Activated B cell treated with CpG ODN at 0.5 μM for 24 hours (primary cell): ENCODE results near the gene CCR7. TPM values are rescaled to one million over a fixed set of nuclear protein-coding genes. Genes with fewer than 3 reads are reported as not detected.
"Not testable (repeated sequence)": the region's sequence is repeated elsewhere in the genome, so short reads cannot be mapped to it uniquely, and the experiment has no call there.

Experiments used
- ATAC-seq: fragments of 200-7000 bp; cut with Tn5 transposase; one replicate; pipeline ENCODE4 v1.10.0; 2021; ENCODE audit warnings: low read depth, mild to moderate bottlenecking, moderate library complexity
- CTCF ChIA-PET: fragments of 350-600 bp; sonication (Branson Sonifier 250); formaldehyde crosslinking; loops from one replicate; lab custom pipeline; 2021; ENCODE audit warnings: antibody characterized with exemption; lab: Charles Lee
- POLR2A ChIA-PET: fragments of 350-600 bp; sonication (Branson Sonifier 250); formaldehyde crosslinking; loops from one replicate; lab custom pipeline; 2021; ENCODE audit warnings: antibody characterized with exemption; lab: Charles Lee
- DNase-seq: peaks from one replicate; pipeline ENCODE4 v3.0.0; 2022
- H3K27ac Mint-ChIP-seq: one replicate; pipeline ENCODE4 v1.8.0; 2020; ENCODE audit warnings: mixed read lengths
- H3K27me3 Mint-ChIP-seq: one replicate; pipeline ENCODE4 v1.8.0; 2021; ENCODE audit warnings: mixed read lengths
- H3K36me3 Mint-ChIP-seq: one replicate; pipeline ENCODE4 v1.8.0; 2021; ENCODE audit warnings: low read depth, mixed read lengths
- H3K4me1 Mint-ChIP-seq: one replicate; pipeline ENCODE4 v1.8.0; 2021; ENCODE audit warnings: mixed read lengths
- H3K4me3 Mint-ChIP-seq: one replicate; pipeline ENCODE4 v1.8.0; 2020; ENCODE audit warnings: mild to moderate bottlenecking, mixed read lengths
- H3K9me3 Mint-ChIP-seq: one replicate; pipeline ENCODE4 v1.8.0; 2020; ENCODE audit warnings: mixed read lengths
- CTCF ChIP-seq: fragments of 200-600 bp; IDR thresholded peaks from one replicate; pipeline ENCODE4 v1.8.0; 2022; ENCODE audit warnings: antibody characterized with exemption, mild to moderate bottlenecking
- intact Hi-C: fragments of 100-400 bp; cut with micrococcal nuclease; formaldehyde crosslinking; loops from one replicate; pipeline ENCODE4 v1.15.1; 2024
- total RNA-seq: library from RNA; stranded (reverse); gene quantifications from 2 replicates; pipeline ENCODE4 v1.2.3, GENCODE V29; 2022

Gene CCR7
- total RNA-seq, 1 donor from 2014 or later = 572 TPM

DNA sequence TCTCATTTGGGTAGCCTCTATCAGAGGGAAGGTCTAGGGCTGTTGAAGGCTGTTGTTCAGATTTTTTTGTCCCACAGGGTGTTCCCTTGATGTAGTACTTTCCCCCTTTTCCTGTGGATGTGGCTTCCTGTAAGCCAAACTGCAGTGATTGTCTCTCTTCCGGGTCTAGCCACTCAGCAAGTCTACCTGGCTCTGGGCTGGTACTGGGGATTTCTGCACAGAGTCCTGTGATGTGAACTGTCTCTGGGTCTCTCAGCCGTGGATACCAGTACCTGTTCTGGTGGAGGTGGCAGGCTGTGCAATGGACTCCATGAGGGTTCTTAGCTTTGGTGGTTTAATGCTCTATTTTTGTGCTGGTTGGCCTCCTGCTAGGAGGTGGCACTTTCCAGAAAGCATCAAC, 23.3 kb upstream of the CCR7 start:
- Mint-ChIP-seq H3K9me3 (peaks cover 21% of the 10 kb centered on the region), H3K36me3 (peaks cover 17% of the 10 kb centered on the region), H3K4me3 (no peak overlapping the region), H3K27me3 (no peaks in the 10 kb centered on the region), H3K4me1 (peaks cover 72% of the 10 kb centered on the region), H3K27ac (no peak overlapping the region)
- TF ChIP-seq CTCF = no peak
- ATAC-seq (no peak), DNase-seq (no peak)
- intact Hi-C loops = no loop called here
- ChIA-PET CTCF (interaction anchor here (1.2 kb wide), 1 partner anchor 11 kb away, joined by 4 read pairs; no protein-coding TSS in a partner anchor), POLR2A (interaction anchor here (0.8 to 2.4 kb wide), 6 partner anchors 10 to 37 kb away, joined by 3 to 11 read pairs (median 4); partner anchors contain the start of gene CCR7)

DNA sequence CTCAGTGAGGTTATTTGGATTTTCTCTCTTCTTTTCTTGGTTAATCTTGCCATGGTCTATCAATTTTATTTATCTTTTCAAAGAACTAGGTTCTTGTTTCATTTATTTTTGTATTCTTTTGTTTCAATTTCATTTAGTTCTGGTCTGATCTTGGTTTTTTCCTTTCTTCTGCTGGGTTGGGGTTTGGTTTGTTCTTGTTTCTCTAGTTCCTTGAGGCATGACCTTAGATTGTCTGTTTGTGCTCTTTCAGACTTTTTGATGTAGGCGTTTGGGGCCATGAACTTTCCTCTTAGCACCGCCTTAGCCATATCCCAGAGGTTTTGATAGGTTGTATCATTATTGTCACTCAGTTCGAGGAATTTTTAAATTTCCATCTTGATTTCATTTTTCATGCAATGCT, 21.0 kb upstream of the CCR7 start:
- POLR2A ChIA-PET = interaction anchor here (1.0 to 1.8 kb wide), 3 partner anchors 24 to 29 kb away, joined by 3 to 10 read pairs (median 4); no protein-coding TSS in a partner anchor
- not testable (repeated sequence) for DNase-seq

DNA sequence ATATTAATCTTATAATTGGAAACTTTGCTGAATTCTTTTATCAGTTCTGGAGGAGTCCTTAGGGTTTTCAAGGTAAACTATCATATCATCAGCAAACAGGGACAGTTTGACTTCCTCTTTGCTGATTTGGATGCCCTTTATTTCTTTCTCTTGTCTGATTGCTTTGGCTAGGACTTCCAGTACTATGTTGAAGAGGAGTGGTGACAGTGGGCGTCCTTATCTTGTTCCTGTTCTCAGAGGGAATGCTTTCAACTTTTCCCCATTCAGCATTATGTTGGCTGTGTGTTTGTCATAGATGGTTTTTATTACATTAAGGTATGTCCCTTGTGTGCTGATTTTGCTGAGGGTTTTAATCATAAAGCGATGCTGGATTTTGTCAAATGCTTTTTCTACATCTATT, 19.7 kb upstream of the CCR7 start:
- H3K4me3 Mint-ChIP-seq = peak overlapping the region; percentile 15
- POLR2A ChIA-PET = interaction anchor here (1.2 to 1.6 kb wide), 3 partner anchors 14 to 30 kb away, joined by 5 read pairs; no protein-coding TSS in a partner anchor

More for the DNA sequence above, 21.0 kb upstream of the CCR7 start:
- H3K27me3 Mint-ChIP-seq, intact Hi-C loops, ATAC-seq: not testable (repeated sequence)
- peaks cover 17% of the 10 kb centered on the region for H3K36me3 Mint-ChIP-seq
- peaks cover 22% of the 10 kb centered on the region for H3K9me3 Mint-ChIP-seq
- H3K4me1 Mint-ChIP-seq = peaks cover 91% of the 10 kb centered on the region
- H3K4me3 Mint-ChIP-seq = peak overlapping the region; percentile 33
- H3K27ac Mint-ChIP-seq = peak overlapping the region; percentile 87
- CTCF ChIA-PET = interaction anchor here (1.8 to 2.5 kb wide), 2 partner anchors 26 to 29 kb away, joined by 6 read pairs; no protein-coding TSS in a partner anchor

DNA sequence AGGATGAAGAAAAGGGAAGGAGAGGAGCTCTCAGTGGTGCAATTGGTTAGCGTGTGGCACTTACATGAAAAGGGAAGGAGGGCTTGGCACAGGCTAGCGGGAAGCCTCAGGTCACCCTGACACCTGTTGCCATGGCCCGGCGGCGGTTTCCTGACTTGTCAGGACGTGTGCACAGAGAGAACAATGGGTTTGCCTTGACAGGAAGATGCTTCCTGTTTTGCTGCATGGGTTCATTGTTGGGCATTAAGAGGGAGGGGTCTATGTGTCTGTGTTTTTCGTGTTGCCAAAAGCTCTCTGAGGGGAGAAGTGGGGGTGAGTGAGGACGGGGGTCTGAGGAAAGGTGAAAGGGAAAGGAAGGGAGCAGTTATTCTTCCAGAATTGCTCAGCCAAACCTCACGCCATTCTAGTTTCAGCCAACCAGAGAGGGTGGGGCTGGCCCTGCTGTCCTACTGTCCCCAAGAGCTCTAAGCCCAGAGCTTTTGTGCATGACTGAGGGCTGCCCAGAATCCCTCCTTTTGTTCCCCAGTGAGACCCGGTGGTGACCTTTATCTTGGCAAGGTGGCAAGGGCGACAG, 17.1 kb upstream of the CCR7 start:
- Mint-ChIP-seq H3K9me3 (peaks cover 18% of the 10 kb centered on the region), H3K27ac (peak overlapping the region; percentile 87), H3K36me3 (peaks cover 17% of the 10 kb centered on the region), H3K27me3 (no peaks in the 10 kb centered on the region), H3K4me1 (peaks cover 93% of the 10 kb centered on the region), H3K4me3 (peak overlapping the region; percentile 54)
- CTCF ChIA-PET = interaction anchor here (1.0 to 2.5 kb wide), 2 partner anchors 28 to 33 kb away, joined by 3 to 7 read pairs; no protein-coding TSS in a partner anchor
- POLR2A ChIA-PET = interaction anchor here (0.6 to 4.2 kb wide), 13 partner anchors 8 to 1106 kb away, joined by 3 to 65 read pairs (median 3); partner anchors contain the start of genes CCR7 and EIF1
- intact Hi-C loops = no loop called here
- ATAC-seq = peak; percentile 55
- DNase-seq = no peak
- TF ChIP-seq CTCF = no peak

More for the DNA sequence above, 19.7 kb upstream of the CCR7 start:
- DNase-seq, ATAC-seq, intact Hi-C loops, H3K27me3 Mint-ChIP-seq: not testable (repeated sequence)
- CTCF ChIA-PET = interaction anchor here (1.3 to 1.8 kb wide), 2 partner anchors 23 to 30 kb away, joined by 3 to 6 read pairs; no protein-coding TSS in a partner anchor
- Mint-ChIP-seq H3K9me3 (peaks cover 22% of the 10 kb centered on the region), H3K27ac (peak overlapping the region; percentile 87), H3K4me1 (peaks cover 90% of the 10 kb centered on the region), H3K36me3 (peaks cover 17% of the 10 kb centered on the region)

DNA sequence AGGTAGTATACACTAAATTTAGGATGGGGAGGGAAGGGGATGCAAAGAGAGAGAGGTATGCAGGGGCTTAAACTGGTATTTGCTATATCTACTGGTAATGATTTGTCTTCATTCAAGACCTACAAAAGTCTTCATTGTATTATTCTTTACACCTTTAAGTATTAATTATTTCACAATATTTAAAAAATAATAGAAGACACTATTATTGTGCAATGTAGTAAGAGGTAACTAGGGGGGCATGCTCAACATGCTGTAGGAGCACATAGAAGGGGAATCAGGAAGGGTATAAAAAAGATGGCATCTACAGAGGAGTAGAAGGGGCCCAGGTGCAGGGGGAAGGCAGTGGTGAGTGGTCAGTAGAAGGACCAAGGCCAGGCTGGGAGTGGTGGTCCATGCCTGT, 14.9 kb upstream of the CCR7 start:
- no peak for TF ChIP-seq CTCF
- no peak overlapping the region for H3K4me3 Mint-ChIP-seq
- CTCF ChIA-PET = no interaction called here

GRCh38 chr17:40579471-40579870, 14.2 kb upstream of the CCR7 start:
- H3K36me3 Mint-ChIP-seq = peaks cover 7% of the 10 kb centered on the region
- no peak for TF ChIP-seq CTCF
- CTCF ChIA-PET = no interaction called here
- H3K9me3 Mint-ChIP-seq = peaks cover 17% of the 10 kb centered on the region
- H3K4me3 Mint-ChIP-seq = no peak overlapping the region
- intact Hi-C loops = no loop called here
- ATAC-seq (no peak), DNase-seq (no peak)
- H3K4me1 Mint-ChIP-seq = peaks cover 88% of the 10 kb centered on the region
- H3K27ac Mint-ChIP-seq = peak overlapping the region; percentile 18
- POLR2A ChIA-PET = interaction anchor here (0.6 to 37.9 kb wide), 2 partner anchors 19 to 30 kb away, joined by 7 to 1450 read pairs; partner anchors contain the start of gene CCR7
- no peaks in the 10 kb centered on the region for H3K27me3 Mint-ChIP-seq

More for the DNA sequence above, 14.9 kb upstream of the CCR7 start:
- Mint-ChIP-seq H3K9me3 (peaks cover 13% of the 10 kb centered on the region), H3K27me3 (no peaks in the 10 kb centered on the region), H3K36me3 (peaks cover 12% of the 10 kb centered on the region), H3K4me1 (peaks cover 92% of the 10 kb centered on the region), H3K27ac (peak overlapping the region; percentile 41)
- no peak for ATAC-seq
- intact Hi-C loops = no loop called here
- POLR2A ChIA-PET = interaction anchor here (0.6 to 4.2 kb wide), 7 partner anchors 15 to 1096 kb away, joined by 3 to 65 read pairs (median 7); partner anchors contain the start of gene CCR7
- DNase-seq = no peak
